ENCODE data around the gene FAM228B.

- TF ChIP-seq, protein P1, sequence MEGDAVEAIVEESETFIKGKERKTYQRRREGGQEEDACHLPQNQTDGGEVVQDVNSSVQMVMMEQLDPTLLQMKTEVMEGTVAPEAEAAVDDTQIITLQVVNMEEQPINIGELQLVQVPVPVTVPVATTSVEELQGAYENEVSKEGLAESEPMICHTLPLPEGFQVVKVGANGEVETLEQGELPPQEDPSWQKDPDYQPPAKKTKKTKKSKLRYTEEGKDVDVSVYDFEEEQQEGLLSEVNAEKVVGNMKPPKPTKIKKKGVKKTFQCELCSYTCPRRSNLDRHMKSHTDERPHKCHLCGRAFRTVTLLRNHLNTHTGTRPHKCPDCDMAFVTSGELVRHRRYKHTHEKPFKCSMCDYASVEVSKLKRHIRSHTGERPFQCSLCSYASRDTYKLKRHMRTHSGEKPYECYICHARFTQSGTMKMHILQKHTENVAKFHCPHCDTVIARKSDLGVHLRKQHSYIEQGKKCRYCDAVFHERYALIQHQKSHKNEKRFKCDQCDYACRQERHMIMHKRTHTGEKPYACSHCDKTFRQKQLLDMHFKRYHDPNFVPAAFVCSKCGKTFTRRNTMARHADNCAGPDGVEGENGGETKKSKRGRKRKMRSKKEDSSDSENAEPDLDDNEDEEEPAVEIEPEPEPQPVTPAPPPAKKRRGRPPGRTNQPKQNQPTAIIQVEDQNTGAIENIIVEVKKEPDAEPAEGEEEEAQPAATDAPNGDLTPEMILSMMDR (IDR thresholded peaks at IDR 0.05; ENCODE audit: poor library complexity), result no peak
- TF ChIP-seq EZH2phosphoT487 (IDR thresholded peaks at IDR 0.05; ENCODE audit: low read depth, severe bottlenecking, unreplicated experiment) (no peak), EZH2 (IDR thresholded peaks at IDR 0.05; ENCODE audit: borderline replicate concordance) (no peak)
Observed at GRCh38 chr2:24088821-24089359, 34.4 kb upstream of the FAM228B start.
